Right forelimb (tissue), 1 donor: ENCODE results near the gene COL9A2.

Source experiments
- DNase-seq: peaks from one replicate; pipeline ENCODE4 v3.0.0-alpha.2; 2018

Gene COL9A2

DNA sequence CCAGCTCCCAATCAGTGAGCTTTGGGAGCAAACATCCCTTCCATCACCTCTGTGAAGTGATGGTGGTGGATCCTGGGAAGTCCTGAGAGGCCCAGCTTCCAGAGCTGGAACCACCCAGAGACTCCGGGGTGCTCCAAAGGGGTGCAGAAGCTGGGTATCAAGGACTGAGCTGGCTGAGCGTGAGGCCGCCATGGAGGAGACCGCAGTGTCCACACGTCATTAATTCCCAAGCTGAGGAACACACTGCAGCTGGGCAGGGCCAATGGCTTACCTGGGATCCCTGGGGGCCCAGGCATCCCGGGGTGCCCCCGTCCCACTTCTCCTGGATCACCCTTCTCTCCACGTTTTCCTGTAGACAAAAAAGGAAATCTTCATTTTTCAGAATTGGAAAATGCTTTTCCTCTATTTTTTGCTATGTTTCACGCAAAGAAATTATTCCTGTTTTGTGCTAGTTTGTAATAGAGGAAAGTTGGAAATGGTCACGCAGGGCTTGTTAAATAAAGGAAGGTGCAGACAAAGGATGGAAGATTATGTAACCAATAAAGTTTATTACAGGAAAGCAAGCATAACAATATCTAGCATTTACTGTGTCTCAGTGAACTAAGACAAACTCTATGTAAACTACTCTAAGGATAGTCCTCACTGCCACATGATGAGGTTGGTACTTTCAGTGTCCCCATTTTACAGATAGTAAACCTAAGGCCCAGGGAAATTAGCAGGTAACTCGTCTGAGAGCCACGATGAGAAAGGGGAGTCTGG, 15.4 kb downstream of the COL9A2 start:
- no peak for DNase-seq

- DNase-seq = no peak
Measured at GRCh38 chr1:40301066-40301465, 16.0 kb downstream of the COL9A2 start.

DNA sequence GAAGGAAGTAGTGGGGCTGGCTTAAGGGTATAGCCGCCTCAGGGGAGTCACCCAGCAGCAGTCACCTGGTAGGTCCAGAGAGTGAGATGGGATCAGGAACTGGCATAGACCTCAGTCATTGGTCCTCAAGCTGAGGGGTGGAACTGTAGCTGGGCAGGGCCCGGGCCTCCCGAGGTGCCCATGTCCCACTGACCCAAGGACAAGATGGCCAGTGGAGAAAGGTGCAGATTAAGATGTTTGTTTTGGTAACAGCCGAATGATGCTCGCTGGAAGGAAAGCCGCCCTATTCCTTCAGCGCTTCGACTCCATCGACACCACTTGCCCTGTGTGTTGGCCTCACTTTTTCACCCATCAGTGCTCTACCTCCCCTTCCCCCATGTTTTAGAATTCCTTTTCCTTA, 16.4 kb downstream of the COL9A2 start:
- no peak for DNase-seq

- no peak for DNase-seq
Measured at GRCh38 chr1:40300249-40300567, 16.9 kb downstream of the COL9A2 start.

- DNase-seq = no peak
Measured at GRCh38 chr1:40299366-40300248, 17.5 kb downstream of the COL9A2 start.

GRCh38 chr1:40291293-40291692, 25.8 kb downstream of the COL9A2 start:
- DNase-seq = no peak

- DNase-seq = no peak
Measured at GRCh38 chr1:40281853-40282252, 35.2 kb downstream of the COL9A2 start.

- DNase-seq = no peak
Measured at GRCh38 chr1:40276122-40276521, 41.0 kb downstream of the COL9A2 start.

DNA sequence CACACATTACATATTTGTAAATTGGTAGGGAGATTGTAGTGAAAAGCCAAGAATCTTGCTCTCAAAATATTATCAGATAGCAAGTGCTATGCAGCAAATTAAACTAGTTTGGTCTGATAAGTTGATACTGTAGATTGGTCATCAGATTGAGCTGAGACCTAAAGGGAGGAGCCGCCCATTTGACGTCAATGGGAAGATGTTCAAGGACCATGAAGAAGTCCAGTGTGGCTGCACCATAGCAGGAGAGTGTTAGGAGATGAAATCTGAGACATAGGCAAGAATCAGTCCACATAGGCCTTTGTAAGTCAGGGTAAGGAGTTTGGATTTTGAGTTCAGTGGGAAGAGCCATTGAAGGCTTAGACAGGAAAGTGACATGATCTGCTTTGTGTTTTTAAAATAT, 42.8 kb downstream of the COL9A2 start:
- no peak for DNase-seq

DNA sequence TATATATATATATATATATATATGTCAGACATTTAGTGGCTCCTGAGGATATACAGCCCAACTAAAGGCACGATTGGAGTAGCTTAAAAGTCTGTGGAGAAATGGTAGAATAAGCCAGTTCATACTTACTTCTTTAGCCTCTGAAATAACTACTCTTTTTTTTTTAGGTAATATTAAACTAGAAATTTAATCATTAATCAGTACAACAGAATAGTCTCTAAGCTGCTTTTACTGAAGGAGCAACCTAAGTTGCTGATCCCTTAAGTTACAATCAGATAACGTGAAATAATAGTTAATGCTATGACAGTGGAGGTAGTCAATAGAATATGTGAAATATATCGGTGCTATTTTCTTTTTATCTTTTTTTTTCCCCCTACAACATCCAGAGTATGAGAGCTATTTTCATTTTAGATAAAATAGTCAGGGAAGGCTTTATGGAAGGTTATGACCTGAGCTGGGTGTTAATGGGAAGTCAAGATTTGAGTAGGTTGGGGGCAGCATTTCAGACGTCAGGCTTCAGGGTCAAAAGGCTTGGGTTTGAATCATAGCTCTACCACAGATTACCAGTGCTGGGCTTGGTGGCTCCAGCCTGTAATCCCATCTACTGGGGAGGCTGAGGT, 43.4 kb downstream of the COL9A2 start:
- no peak for DNase-seq

DNA sequence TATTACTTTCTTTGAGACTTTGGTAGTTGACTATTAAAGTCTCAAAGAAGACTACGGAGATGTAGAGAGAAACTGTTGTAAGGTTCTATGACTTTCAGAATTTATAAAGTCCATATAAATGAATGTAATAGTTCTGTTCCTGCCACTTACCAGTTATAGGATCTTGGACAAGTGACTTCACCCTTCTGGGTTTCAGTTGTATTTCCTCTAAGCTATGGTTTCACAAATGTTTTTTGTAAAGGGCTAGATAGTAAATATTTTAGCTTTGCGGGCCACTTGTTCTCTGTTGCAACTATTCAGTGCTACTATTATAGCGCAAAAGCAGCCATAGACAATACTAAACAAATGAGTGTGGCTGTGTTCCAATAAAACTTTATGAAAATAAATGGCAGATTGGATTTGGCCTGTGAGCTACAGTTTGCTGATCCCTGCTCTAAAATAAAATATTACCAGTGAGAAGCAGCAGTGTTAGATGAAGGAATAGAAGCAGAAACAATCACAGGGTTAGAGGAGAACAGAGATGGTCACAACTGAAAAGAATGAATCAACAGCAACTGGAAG, 44.4 kb downstream of the COL9A2 start:
- DNase-seq = no peak

- DNase-seq = no peak
Measured at GRCh38 chr1:40270152-40270834, 46.8 kb downstream of the COL9A2 start.

DNA sequence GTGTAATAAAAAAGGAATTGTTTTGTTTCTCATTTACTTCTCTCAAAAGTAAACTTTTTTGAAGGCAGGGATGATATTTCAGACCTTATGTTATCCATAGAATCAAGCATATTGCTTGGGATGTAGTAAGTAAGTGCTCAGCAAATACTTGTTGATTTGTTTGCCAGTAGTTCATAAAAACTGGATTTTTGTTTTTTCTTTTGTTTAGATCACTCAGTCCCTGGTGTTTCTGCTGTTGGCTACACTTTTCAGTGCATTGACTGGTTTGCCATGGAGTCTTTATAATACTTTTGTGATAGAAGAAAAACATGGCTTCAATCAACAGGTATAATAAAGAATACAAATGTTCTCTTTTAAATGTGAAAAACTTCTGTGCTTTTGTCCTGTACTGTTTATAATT, 48.9 kb downstream of the COL9A2 start:
- no peak for DNase-seq

DNA sequence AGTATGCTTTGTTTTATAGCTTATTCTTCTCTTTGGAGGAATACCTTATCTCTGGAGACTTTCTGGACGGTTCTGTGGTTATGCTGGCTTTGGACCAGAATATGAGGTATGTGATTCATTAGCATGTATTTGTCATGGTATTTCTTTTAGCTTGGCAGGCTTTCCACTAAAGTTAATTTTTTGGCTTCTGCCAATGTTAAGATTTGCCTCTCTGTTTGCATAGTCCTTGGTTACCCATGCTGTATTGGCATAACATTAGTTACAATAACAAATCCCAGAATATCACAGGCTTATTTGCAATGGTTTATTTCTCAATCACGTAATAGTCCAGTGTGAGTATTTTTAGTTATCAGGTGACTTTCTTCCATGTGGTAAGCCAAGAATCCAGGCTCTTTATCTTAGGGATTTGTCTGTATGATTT, 49.3 kb downstream of the COL9A2 start:
- DNase-seq = no peak

DNA sequence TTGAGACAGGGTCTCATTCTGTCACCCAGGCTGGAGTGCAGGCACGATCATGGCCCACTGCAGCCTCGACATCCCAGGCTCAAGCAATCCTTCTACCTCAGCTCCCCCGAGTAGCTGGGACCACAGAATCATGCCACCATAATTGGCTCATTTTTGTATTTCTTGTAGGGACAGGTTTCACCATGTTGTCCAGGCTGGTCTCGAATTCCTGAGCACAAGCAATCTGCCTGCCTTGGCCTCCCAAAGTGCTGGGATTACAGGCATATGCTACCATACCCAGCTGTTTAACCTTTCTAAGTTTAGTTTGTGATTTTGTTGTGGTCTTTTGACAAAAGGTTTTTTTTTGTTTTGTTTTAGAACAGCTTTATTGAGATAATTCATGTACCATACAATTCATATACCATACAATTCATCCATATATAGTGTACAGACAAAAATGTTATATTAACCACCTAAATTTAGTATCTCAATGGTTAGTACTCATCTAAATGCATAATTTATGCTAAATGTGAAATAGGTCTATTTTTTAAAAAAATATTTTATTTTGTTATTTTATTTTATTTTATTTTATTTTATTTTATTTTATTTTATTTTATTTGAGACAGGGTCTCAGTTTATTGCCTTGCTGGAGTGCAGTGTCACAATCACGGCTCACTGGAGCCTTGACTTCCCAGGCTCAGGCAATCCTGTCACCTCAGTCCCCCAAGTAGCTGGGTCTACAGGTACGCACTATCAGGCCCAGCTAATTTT, 50.1 kb downstream of the COL9A2 start:
- no peak for DNase-seq

DNA sequence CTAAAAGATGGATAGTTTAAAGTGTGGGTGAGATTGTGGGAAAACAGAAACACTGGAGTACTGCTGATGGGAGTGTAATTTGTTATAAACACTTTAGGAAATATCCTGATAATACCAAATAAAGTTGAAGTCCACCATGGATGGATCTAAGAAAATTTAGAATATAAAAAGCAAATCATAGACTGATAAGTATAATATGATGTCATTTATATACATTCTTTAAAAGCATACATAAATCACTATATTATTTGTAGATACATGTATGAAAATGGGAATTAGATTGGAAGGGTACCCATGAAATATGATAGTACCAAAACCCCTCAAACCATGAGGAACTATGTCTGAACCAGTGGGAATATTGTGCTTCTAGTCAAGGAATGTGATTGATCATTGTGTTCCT, 51.2 kb downstream of the COL9A2 start:
- DNase-seq = no peak

- DNase-seq = no peak
Measured at GRCh38 chr1:40265298-40265697, 51.8 kb downstream of the COL9A2 start.

GRCh38 chr1:40264354-40264781, 52.7 kb downstream of the COL9A2 start:
- DNase-seq = no peak

DNA sequence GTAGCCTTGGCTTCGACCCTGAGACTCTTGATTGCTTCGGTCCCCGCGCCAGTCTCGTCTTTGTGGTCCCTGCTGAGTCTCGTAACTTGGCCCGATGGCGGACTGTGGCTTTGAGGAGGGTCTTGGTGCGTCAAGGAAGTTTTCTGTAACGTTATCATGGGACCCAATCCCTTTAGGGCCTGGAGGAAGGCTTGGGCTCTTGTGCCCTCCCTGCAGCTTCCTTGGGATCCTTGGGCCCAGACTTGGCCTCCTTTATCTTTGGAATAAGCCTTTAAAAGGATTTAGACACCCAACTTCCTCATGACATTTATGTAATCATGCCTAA, 58.7 kb downstream of the COL9A2 start:
- no peak for DNase-seq

GRCh38 chr1:40257688-40258444, 59.2 kb downstream of the COL9A2 start, which contains the start of gene ZMPSTE24:
Gene ZMPSTE24 (plus strand): TSS chr1:40258236. CDS start chr1:40258272, 36 bp downstream.
- peak; percentile 97 for DNase-seq

- DNase-seq = no peak
Measured at GRCh38 chr1:40257313-40257687, 59.8 kb downstream of the COL9A2 start.
